DND-41 (cell line): ENCODE measurements around the gene TARBP2.

Experiments
- ATAC-seq: fragments of 200-7000 bp; cut with Tn5 transposase; 3 replicates; pipeline ENCODE4 v1.9.1; 2021; ENCODE audit warnings: low read depth; ENCODE audit not compliant: insufficient read depth
- DNase-seq: peaks from one replicate; pipeline ENCODE4 v3.0.0-alpha.2; 2020
- H2AFZ ChIP-seq: 2 replicates; pipeline ENCODE4 v1.6.0; 2012; ENCODE audit warnings: low read depth, low read length
- H3K27ac ChIP-seq: 2 replicates; pipeline ENCODE4 v1.5.1; 2012; ENCODE audit warnings: low read length, inconsistent platforms
- H3K27me3 ChIP-seq: fragments of 200-600 bp; sonication (generic); 2 replicates; pipeline ENCODE4 v1.6.0; 2012; ENCODE audit warnings: low read length, mild to moderate bottlenecking, inconsistent platforms; ENCODE audit not compliant: insufficient read depth, poor library complexity
- H3K36me3 ChIP-seq: 2 replicates; pipeline ENCODE4 v1.5.1; 2012; ENCODE audit warnings: low read length, inconsistent platforms; ENCODE audit not compliant: insufficient read depth
- H3K4me1 ChIP-seq: 2 replicates; pipeline ENCODE4 v1.5.1; 2012; ENCODE audit warnings: mild to moderate bottlenecking, low read length; ENCODE audit not compliant: insufficient read depth
- H3K4me2 ChIP-seq: 2 replicates; pipeline ENCODE4 v1.6.0; 2012; ENCODE audit warnings: mild to moderate bottlenecking, moderate library complexity, low read length, inconsistent platforms; ENCODE audit not compliant: insufficient read depth
- H3K4me3 ChIP-seq, 2 experiments: fragments of 200-600 bp in 1 of 2; shearing (Covaris generic) in 1 of 2; 2 replicates each; pipeline ENCODE4 v1.5.1; 2012 to 2016; ENCODE audit warnings: inconsistent platforms in 2 of 2, low read length in 2 of 2, mild to moderate bottlenecking in 2 of 2, low read depth in 1 of 2, moderate library complexity in 1 of 2
- H3K79me2 ChIP-seq: 2 replicates; pipeline ENCODE4 v1.6.0; 2012; ENCODE audit warnings: low read length, inconsistent platforms; ENCODE audit not compliant: insufficient read depth
- H3K9ac ChIP-seq: 2 replicates; pipeline ENCODE4 v1.6.0; 2012; ENCODE audit warnings: low read depth, mild to moderate bottlenecking, inconsistent platforms, low read length, moderate library complexity
- H3K9me3 ChIP-seq: 2 replicates; pipeline ENCODE4 v1.5.1; 2012; ENCODE audit warnings: low read length, moderate library complexity, mild to moderate bottlenecking, inconsistent platforms; ENCODE audit not compliant: insufficient read depth, severe bottlenecking
- H4K20me1 ChIP-seq: 2 replicates; pipeline ENCODE4 v1.6.0; 2012; ENCODE audit warnings: low read length; ENCODE audit not compliant: insufficient read depth
- EZH2 ChIP-seq: IDR thresholded peaks from 3 replicates; pipeline ENCODE4 v1.6.1; 2012; ENCODE audit warnings: borderline replicate concordance, low read depth, mild to moderate bottlenecking, moderate library complexity, low read length, inconsistent platforms; ENCODE audit not compliant: severe bottlenecking
- TF ChIP-seq, protein P1 (sequence below): IDR thresholded peaks from 2 replicates; pipeline ENCODE4 v1.5.1; 2012; ENCODE audit warnings: borderline replicate concordance, low read length, moderate library complexity, mild to moderate bottlenecking; ENCODE audit not compliant: poor library complexity, severe bottlenecking; ENCODE audit errors: extremely low read depth

The TARBP2 gene

DNA sequence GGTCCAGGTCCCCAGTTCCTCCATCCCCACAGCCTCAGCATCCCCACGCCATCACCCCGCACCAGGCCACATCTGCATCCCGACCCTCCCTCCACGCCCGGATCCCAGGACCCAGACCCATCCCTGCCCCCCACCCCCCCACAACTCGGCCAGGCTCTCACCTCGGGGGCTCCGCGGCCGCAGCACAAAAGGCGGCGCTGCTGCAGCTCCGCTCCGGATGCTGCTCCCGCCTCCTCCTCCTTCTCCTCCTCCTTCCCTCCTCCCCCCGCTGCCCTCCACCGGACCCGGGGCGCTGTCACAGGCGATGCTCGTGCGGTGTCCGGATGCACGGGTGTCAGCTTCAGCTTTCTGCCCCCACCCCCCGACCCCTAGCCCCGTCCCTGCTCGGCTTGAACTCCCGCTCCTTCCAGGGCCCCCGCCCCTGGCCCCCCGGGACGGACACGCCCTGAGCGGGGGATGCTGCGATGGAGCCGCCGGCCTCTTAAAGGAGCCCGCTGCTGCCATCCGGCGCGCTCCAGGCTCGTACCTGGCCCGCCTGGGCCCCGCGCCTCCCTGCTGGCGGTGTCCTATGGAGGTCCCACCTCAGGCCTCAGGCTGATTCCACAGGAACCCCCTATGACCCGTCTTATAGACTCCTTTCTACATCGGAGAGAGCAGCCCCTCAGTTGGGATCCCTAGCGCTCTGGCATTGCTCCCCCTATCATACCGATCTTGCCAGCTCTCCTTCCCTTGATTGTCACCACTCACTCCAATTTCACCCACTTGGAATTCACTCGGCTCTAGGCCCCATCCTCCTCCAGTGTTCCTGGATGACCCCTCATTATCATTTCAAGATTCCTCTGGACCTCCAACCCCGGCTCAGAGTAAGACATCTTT lies 1.6 kb upstream of the TARBP2 start, which contains the start of gene MAP3K12:
TSS of gene MAP3K12 (minus strand) at position 193 of the 876 bp plus-strand sequence. CDS start 12,067 bp downstream, outside the sequence.
- DNase-seq (peak; percentile 74), ATAC-seq (peak; percentile 25)
- peaks cover 22% of the 10 kb centered on the region for H3K79me2 ChIP-seq
- no peaks in the 10 kb centered on the region for H3K9me3 ChIP-seq
- H4K20me1 ChIP-seq = no peaks in the 10 kb centered on the region
- H3K9ac ChIP-seq = peak within 1 kb of the TSS; percentile 71
- H3K4me3 ChIP-seq = peak within 1 kb of the TSS; percentile 24 to 68
- peak within 1 kb of the TSS; percentile 76 for H3K4me2 ChIP-seq
- peaks cover 50% of the 10 kb centered on the region for H3K4me1 ChIP-seq
- H3K27ac ChIP-seq = peak within 1 kb of the TSS; percentile 76
- TF ChIP-seq EZH2 = no peak
- TF ChIP-seq, protein P1, sequence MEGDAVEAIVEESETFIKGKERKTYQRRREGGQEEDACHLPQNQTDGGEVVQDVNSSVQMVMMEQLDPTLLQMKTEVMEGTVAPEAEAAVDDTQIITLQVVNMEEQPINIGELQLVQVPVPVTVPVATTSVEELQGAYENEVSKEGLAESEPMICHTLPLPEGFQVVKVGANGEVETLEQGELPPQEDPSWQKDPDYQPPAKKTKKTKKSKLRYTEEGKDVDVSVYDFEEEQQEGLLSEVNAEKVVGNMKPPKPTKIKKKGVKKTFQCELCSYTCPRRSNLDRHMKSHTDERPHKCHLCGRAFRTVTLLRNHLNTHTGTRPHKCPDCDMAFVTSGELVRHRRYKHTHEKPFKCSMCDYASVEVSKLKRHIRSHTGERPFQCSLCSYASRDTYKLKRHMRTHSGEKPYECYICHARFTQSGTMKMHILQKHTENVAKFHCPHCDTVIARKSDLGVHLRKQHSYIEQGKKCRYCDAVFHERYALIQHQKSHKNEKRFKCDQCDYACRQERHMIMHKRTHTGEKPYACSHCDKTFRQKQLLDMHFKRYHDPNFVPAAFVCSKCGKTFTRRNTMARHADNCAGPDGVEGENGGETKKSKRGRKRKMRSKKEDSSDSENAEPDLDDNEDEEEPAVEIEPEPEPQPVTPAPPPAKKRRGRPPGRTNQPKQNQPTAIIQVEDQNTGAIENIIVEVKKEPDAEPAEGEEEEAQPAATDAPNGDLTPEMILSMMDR = peak; percentile 45
- H3K27me3 ChIP-seq = no peaks in the 10 kb centered on the region
- peaks cover 17% of the 10 kb centered on the region for H3K36me3 ChIP-seq
- H2AFZ ChIP-seq = peak within 1 kb of the TSS; percentile 56

DNA sequence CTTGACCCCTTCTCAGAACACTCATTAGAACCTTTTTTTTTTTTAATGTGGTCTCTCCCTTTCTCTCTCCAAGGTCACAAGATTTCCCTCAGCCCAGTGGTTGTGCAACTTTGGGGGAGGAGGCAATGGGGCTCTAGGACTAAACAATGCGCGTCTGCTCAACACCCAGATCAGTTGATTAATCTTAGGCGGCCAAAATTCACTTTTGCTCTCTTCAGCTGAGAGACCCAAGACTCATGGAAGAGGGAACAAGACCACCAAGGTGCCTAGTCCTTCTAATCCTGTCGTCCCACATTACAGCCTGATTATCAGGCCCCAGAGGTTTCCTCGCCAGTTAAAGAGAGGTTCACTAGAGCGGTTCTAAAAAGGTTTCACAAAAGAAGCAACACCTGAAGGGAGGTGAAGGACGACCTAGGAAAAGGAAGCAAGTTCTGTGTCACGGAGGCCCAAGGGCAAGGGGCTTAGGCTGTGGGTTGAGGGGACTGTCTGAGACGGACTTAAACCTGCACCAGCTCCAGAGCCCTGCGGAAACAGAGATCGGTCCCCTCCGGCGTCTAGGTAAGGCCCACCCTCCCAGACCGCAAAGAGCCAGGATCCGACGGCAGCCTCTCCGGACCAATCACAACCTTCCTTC lies 824 bp upstream of the TARBP2 start:
- TF ChIP-seq, protein P1 = no peak
- TF ChIP-seq EZH2 = no peak
- Histone ChIP-seq H3K9me3 (no peaks in the 10 kb centered on the region), H3K79me2 (peaks cover 22% of the 10 kb centered on the region), H3K4me2 (peak overlapping the region; percentile 76), H3K36me3 (peaks cover 24% of the 10 kb centered on the region), H3K9ac (peak overlapping the region; percentile 71), H2AFZ (peak overlapping the region; percentile 56), H3K27ac (peak overlapping the region; percentile 76), H3K27me3 (no peaks in the 10 kb centered on the region), H4K20me1 (no peaks in the 10 kb centered on the region), H3K4me1 (peaks cover 50% of the 10 kb centered on the region), H3K4me3 (peak overlapping the region; percentile 24 to 68)
- DNase-seq (no peak), ATAC-seq (peak; percentile 68)

DNA sequence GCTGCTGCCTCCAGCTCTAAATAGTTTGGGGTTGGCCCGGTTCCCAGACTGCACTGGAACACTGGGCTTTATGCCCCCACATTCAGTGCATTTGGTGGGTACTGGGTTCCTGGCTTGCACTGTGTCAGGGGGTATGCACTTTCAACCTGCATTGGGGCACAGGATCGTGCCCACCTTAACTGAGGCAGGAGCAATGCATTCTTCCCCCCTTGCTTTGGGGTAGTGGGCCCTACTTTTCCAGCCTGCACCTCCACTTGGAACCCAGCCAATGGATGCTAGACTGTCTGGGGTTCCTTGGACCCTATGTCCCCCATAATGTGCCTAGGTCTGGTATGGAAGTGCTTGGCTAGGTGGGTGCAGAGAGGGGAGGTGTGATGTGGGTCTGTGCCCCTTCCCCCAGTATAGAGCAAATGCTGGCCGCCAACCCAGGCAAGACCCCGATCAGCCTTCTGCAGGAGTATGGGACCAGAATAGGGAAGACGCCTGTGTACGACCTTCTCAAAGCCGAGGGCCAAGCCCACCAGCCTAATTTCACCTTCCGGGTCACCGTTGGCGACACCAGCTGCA lies 615 bp downstream of the TARBP2 start:
- peak overlapping the region; percentile 36 to 68; a peak in 3 of 4 replicates for H3K4me3 ChIP-seq
- H4K20me1 ChIP-seq = no peaks in the 10 kb centered on the region
- ATAC-seq = no peak
- peaks cover 22% of the 10 kb centered on the region for H3K79me2 ChIP-seq
- H3K4me2 ChIP-seq = peak overlapping the region; percentile 76
- H2AFZ ChIP-seq = peak overlapping the region; percentile 88
- H3K27me3 ChIP-seq = no peaks in the 10 kb centered on the region
- DNase-seq = no peak
- TF ChIP-seq, protein P1 = no peak
- no peak for TF ChIP-seq EZH2
- peaks cover 50% of the 10 kb centered on the region for H3K4me1 ChIP-seq
- H3K9ac ChIP-seq = peak overlapping the region; percentile 71
- H3K9me3 ChIP-seq = no peaks in the 10 kb centered on the region
- peak overlapping the region; percentile 95 for H3K27ac ChIP-seq
- H3K36me3 ChIP-seq = peaks cover 39% of the 10 kb centered on the region
